Body of pancreas (tissue), 4 donors: ENCODE measurements around the gene CAB39L.

ENCODE experiments used
- CTCF ChIP-seq, 7 experiments: fragments of 450-650 bp in 4 of 7; fragments of 200-600 bp in 3 of 7; sonication (generic) in 3 of 7; IDR thresholded peaks; one replicate each; pipeline ENCODE4 v1.5.1; 2016 to 2019; ENCODE audit warnings: antibody characterized with exemption in 7 of 7
- POLR2A ChIP-seq, 3 donors: fragments of 450-650 bp; IDR thresholded peaks; one replicate each; pipeline ENCODE4 v1.6.1; 2016; ENCODE audit warnings: antibody characterized with exemption in 3 of 3, mild to moderate bottlenecking in 2 of 3

GRCh38 chr13:49437705-49438104 lies 6.2 kb downstream of the CAB39L start:
- TF ChIP-seq POLR2A (IDR thresholded peaks at IDR 0.05) (no peak), CTCF (IDR thresholded peaks at IDR 0.05) (no peak)
